Fibroblast of mammary gland (primary cell): ENCODE data around the gene EBF3.

ENCODE experiments used
- DNase-seq: peaks from one replicate; pipeline ENCODE4 v3.0.0-alpha.2; 2010; ENCODE audit warnings: low read depth
- H3K4me3 ChIP-seq: 2 replicates; pipeline ENCODE4 v1.5.1; 2011; ENCODE audit warnings: low read depth, mild to moderate bottlenecking, low read length, moderate library complexity; ENCODE audit not compliant: control insufficient read depth
- TF ChIP-seq, protein P1 (sequence below): conservative IDR thresholded peaks from 2 replicates; pipeline ENCODE4 v1.5.1; 2011; ENCODE audit warnings: low read depth, low read length, inconsistent platforms; ENCODE audit not compliant: control insufficient read depth, insufficient read depth

EBF3 gene

DNA sequence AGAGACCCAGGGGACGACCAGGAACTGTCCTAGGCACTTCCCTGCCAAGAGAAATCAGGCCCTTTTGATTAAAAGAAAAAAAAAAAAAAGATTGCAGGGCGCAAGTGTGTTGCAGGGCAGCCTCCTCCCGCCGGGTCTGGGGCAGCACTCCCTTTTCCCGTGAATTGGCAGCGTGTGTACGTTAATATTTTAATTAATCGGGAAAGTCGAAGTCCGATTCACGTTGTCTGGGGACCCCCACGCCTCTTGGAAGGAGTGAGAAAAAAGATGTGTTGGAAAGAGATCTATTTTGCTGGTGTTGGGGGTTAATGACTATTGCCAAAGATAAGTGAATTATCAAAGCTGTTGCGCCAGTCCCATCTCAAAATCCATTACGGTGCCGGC is 1.3 kb upstream of the EBF3 start:
- H3K4me3 ChIP-seq = no peak overlapping the region
- DNase-seq = no peak
- TF ChIP-seq, protein P1, sequence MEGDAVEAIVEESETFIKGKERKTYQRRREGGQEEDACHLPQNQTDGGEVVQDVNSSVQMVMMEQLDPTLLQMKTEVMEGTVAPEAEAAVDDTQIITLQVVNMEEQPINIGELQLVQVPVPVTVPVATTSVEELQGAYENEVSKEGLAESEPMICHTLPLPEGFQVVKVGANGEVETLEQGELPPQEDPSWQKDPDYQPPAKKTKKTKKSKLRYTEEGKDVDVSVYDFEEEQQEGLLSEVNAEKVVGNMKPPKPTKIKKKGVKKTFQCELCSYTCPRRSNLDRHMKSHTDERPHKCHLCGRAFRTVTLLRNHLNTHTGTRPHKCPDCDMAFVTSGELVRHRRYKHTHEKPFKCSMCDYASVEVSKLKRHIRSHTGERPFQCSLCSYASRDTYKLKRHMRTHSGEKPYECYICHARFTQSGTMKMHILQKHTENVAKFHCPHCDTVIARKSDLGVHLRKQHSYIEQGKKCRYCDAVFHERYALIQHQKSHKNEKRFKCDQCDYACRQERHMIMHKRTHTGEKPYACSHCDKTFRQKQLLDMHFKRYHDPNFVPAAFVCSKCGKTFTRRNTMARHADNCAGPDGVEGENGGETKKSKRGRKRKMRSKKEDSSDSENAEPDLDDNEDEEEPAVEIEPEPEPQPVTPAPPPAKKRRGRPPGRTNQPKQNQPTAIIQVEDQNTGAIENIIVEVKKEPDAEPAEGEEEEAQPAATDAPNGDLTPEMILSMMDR = no peak

DNA sequence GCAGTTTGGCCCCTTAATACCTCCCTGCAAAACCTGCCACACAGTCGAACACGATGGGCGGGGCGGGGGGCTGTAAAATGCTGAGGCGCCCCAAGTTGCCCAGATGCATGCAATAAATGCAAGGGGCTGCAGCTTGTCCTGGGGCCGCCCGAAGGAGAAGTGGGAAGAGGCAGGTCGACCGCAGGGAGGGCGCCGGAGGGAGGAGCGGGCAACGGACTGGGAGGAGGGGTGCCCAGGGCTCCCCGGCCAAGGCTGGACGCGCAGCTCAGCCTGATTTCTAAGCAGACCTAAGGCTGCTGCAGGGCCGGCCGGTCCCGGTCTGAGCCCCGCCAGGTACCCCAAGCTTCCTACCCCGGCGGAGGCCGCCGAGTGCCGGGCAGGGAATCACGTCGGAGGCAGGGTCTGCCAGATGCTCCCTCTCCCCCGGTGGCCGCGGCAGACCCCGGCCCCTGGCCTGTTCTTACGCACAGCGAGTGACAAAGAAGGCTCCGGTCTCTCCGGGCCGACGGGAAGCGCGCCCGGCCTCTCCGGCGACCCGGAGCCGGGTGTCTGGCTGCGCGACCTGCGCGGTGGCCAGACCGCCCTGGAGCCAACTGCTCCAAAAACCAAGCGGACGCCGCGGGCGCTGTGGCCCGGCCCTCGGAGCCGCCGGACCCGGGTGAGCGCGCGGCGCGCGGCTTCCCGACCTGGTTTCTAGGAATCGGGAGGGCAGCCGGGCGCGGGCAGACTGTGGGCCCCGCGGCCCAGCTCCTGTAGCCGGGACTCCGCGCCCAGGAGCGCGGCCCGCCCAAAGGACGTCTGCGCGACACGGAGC is 744 bp upstream of the EBF3 start:
- no peak for DNase-seq
- TF ChIP-seq, protein P1 = no peak
- peak overlapping the region; percentile 27 for H3K4me3 ChIP-seq

DNA sequence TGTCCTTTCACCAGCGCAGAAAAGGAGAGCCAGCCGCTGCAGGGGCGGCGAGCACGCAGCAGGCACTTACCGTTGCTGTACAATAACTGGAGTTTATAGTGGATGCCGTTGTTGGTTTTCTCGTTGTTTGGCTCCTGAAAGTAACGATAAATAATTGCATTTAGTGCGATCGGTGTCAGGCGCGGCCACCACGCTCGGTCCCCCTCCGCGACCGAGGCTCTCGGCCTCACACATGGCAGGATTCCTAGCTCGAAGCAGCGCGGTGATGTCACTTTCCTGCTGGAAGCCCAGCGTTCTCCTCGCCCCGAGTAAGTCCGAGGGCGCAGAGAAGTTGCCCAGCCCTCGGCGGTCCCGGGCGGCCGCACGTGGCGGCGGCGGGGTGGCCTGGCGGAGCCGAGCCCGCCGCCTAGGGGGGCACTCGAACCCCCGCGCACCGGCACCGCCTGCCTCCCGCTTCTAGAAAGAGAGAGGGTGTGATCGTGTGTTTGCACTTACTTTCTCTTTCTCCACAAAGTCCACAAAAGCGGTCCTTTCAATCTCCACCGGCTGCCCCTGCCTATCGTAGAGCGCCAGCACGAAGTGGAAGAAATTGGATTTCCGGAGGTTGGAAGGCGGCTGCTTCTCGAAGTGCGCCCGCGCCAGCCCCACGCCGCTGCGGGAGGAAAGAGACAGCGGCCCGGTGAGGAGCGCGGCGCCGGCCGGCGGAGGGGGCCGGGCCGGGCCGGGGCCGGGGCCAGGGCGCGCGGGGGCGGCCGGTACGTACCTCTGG is 1.0 kb downstream of the EBF3 start:
- H3K4me3 ChIP-seq = peak overlapping the region; percentile 57
- DNase-seq = peak; percentile 46
- TF ChIP-seq, protein P1 = no peak

DNA sequence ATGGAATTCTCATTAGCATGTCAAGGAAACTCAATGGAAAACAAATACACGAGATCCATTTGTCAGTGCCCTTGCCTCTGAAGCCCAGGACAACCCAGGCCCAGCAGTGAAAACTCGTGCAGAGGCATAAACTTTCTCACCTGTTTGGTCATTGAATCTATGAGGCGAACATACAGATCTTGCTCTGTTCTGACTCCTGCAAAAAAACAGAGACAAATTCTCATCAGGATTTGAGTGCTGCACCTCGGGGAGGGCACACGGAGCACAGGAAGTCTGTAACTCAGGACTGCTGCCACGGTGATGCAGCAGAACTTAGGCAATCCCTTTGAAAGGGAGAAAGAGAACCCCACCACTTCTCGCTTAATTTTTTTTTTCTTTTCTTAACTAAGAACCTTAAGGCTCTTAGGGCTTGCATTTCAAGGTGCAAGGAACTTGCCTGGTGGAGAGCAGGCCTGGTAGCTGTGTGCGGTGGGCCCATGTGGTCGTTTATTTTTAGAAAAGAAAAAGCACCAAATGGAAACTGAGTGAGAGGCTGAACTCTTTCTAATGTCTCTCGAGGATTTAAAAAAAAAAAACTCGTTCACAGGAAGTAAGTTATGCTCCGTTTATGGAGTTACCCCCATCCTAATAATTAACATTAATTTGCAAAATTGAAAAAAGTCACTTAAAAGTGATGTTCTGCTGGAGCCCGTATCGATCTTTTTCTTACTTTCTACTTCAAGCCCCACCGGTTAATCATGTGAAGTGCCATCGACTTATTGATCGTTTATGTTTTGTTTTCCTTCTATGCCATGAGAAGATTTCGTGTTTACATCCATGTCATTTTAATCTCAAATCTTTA is 1.8 kb downstream of the EBF3 start:
- TF ChIP-seq, protein P1 = no peak
- H3K4me3 ChIP-seq = peak overlapping the region; percentile 57
- DNase-seq = peak; percentile 53

DNA sequence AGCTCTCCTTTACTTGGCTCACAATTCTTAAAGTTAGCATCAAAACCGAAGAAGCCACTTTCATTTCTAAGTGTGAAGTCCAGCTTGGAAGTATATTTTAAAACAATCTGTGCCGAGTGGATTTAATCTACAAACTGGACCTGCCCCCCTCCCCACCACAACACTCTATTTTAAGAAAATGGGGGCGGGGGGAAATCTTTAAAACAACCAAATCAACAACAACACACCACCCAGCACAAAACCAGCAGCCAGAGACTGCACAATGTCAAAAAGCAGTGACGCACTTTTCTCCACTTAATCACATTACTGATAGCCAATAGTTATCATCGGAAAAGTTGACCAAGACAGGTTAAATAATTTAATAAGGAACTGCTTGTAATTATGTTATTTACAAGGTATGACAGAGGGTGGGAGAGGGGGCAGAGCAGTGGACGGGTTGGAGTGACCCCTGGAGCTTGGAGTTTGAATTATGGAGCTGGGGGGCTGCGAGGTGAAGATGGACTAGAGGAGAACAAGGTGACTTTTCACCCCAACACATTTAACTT is 2.8 kb downstream of the EBF3 start:
- TF ChIP-seq, protein P1 = no peak
- peak overlapping the region; percentile 10 for H3K4me3 ChIP-seq
- peak; percentile 38 for DNase-seq
